Lower leg skin (tissue), 4 donors: ENCODE data around the gene TXNRD3. TPM values are rescaled to one million over a fixed set of nuclear protein-coding genes. Genes with fewer than 3 reads are reported as not detected.

Experiments
- DNase-seq, 2 donors: peaks; one replicate each; pipeline ENCODE4 v3.0.0-alpha.2; 2019; ENCODE audit warnings: low spot score in 2 of 2
- H3K4me3 ChIP-seq: fragments of 200-600 bp; sonication (generic); 2 replicates; pipeline ENCODE4 v1.5.1; 2017; ENCODE audit warnings: mild to moderate bottlenecking, low read depth; ENCODE audit not compliant: poor library complexity, severe bottlenecking
- CTCF ChIP-seq, 3 donors: fragments of 450-650 bp; IDR thresholded peaks; one replicate each; pipeline ENCODE4 v1.5.1; 2016; ENCODE audit warnings: antibody characterized with exemption in 3 of 3, mild to moderate bottlenecking in 3 of 3, moderate library complexity in 2 of 3
- POLR2A ChIP-seq, 2 donors: fragments of 450-650 bp; IDR thresholded peaks; one replicate each; pipeline ENCODE4 v1.6.1; 2016 to 2017; ENCODE audit warnings: antibody characterized with exemption in 2 of 2, mild to moderate bottlenecking in 1 of 2, moderate library complexity in 1 of 2
- WGBS, 2 donors: methylation state at CpG; one replicate each; pipeline ENCODE4 v1.1.5; 2018; 5-methylcytosine and 5-hydroxymethylcytosine counted together
- intact Hi-C: fragments of 100-400 bp; cut with DNase I; formaldehyde crosslinking; loops from one replicate; pipeline ENCODE4 v1.15.0; 2023; ENCODE audit warnings: low total_unique reads
- total RNA-seq, 4 donors: library from RNA; depleted of rRNA; stranded (reverse); fragments of >200 nt; gene quantifications; one replicate each; pipeline ENCODE4 v1.1.0, GENCODE V29; 2016

The TXNRD3 gene
- total RNA-seq, 4 donors from 2014 or later: 6.8 to 12.1 (median 9.2) TPM

- no peak overlapping the region for H3K4me3 ChIP-seq
- 40 to 59% methylated on average over 3 of the region's 3 CpGs for WGBS, 2 donors
- no peak for DNase-seq
- TF ChIP-seq CTCF (IDR thresholded peaks at IDR 0.05): no peak
- TF ChIP-seq POLR2A (IDR thresholded peaks at IDR 0.05): no peak
- intact Hi-C loops: no loop called here
Measured at GRCh38 chr3:126568776-126569342, 86.1 kb downstream of the TXNRD3 start.

GRCh38 chr3:126567696-126568438, 87.1 kb downstream of the TXNRD3 start:
- TF ChIP-seq POLR2A (IDR thresholded peaks at IDR 0.05) (no peak), CTCF (IDR thresholded peaks at IDR 0.05) (no peak)
- WGBS, 2 donors: 73 to 78% methylated on average over 8 to 10 of the region's 10 CpGs
- DNase-seq: no peak
- intact Hi-C loops: no loop called here
- H3K4me3 ChIP-seq: no peak overlapping the region

GRCh38 chr3:126562737-126563276, 92.1 kb downstream of the TXNRD3 start:
- intact Hi-C loops: no loop called here
- DNase-seq: no peak
- 75 to 78% methylated on average over 2 of the region's 2 CpGs for WGBS, 2 donors
- TF ChIP-seq POLR2A (IDR thresholded peaks at IDR 0.05) (no peak), CTCF (IDR thresholded peaks at IDR 0.05) (no peak)
- H3K4me3 ChIP-seq: no peak overlapping the region

- intact Hi-C loops: no loop called here
- DNase-seq: peak; percentile 10 to 66
- TF ChIP-seq CTCF (IDR thresholded peaks at IDR 0.05) (no peak), POLR2A (IDR thresholded peaks at IDR 0.05) (no peak)
- 74 to 75% methylated on average over 7 of the region's 9 CpGs for WGBS, 2 donors
- H3K4me3 ChIP-seq: no peak within 1 kb of the TSS
Measured at GRCh38 chr3:126558336-126559071, 96.4 kb downstream of the TXNRD3 start, which contains the start of gene C3orf22. Gene C3orf22 (minus strand): TSS chr3:126558932. CDS start chr3:126553390, 5,542 bp downstream.

GRCh38 chr3:126557761-126558160, 97.2 kb downstream of the TXNRD3 start:
- no peak overlapping the region for H3K4me3 ChIP-seq
- intact Hi-C loops: no loop called here
- WGBS, 2 donors: 61 to 79% methylated on average over 4 of the region's 6 CpGs

More at GRCh38 chr3:126557761-126558160, 97.2 kb downstream of the TXNRD3 start:
- DNase-seq: peak in 1 of 2 donors; percentile 76
- TF ChIP-seq CTCF (IDR thresholded peaks at IDR 0.05) (no peak), POLR2A (IDR thresholded peaks at IDR 0.05) (no peak)
